Activated T-helper 1 cell treated with anti-CD3 and anti-CD28 coated beads, Interleukin-12 subunit alpha, Interleukin-12 subunit beta, Interleukin-2, Interleukin-4 antibody, amounts not matched to agents 30 ng/mL and 10 ng/mL and 1 ng/mL, durations not matched to agents 14 hours and 24 hours and 36 hours (primary cell): ENCODE data around the gene TEX53. TPM values are rescaled to one million over a fixed set of nuclear protein-coding genes. Genes with fewer than 3 reads are reported as not detected.
A peak's percentile ranks its signal among the peaks of the same experiment; 100 is the strongest.

Source experiments
- DNase-seq: peaks from one replicate; pipeline ENCODE4 v3.0.0; 2021; ENCODE audit warnings: low spot score
- H3K27ac Mint-ChIP-seq: one replicate; pipeline ENCODE4 v1.8.0; 2021; ENCODE audit warnings: mild to moderate bottlenecking, mixed read lengths
- H3K27me3 Mint-ChIP-seq: one replicate; pipeline ENCODE4 v1.8.0; 2022; ENCODE audit warnings: mild to moderate bottlenecking, moderate library complexity, mixed read lengths; ENCODE audit not compliant: insufficient read depth
- H3K36me3 Mint-ChIP-seq: one replicate; pipeline ENCODE4 v1.8.0; 2021; ENCODE audit warnings: low read depth, mixed read lengths
- H3K4me1 Mint-ChIP-seq: one replicate; pipeline ENCODE4 v1.8.0; 2021; ENCODE audit warnings: low read depth, mixed read lengths
- H3K4me3 Mint-ChIP-seq: one replicate; pipeline ENCODE4 v1.8.0; 2021; ENCODE audit warnings: mild to moderate bottlenecking, moderate library complexity, mixed read lengths
- H3K9me3 Mint-ChIP-seq: one replicate; pipeline ENCODE4 v1.8.0; 2021; ENCODE audit warnings: mixed read lengths
- intact Hi-C: fragments of 100-400 bp; cut with micrococcal nuclease; formaldehyde crosslinking; loops from one replicate; pipeline ENCODE4 v1.15.1; 2024
- total RNA-seq: library from RNA; stranded (reverse); gene quantifications from 2 replicates; pipeline ENCODE4 v1.2.3, GENCODE V29; 2022

TEX53 gene
- total RNA-seq, 1 donor from 2014 or later = not detected

DNA sequence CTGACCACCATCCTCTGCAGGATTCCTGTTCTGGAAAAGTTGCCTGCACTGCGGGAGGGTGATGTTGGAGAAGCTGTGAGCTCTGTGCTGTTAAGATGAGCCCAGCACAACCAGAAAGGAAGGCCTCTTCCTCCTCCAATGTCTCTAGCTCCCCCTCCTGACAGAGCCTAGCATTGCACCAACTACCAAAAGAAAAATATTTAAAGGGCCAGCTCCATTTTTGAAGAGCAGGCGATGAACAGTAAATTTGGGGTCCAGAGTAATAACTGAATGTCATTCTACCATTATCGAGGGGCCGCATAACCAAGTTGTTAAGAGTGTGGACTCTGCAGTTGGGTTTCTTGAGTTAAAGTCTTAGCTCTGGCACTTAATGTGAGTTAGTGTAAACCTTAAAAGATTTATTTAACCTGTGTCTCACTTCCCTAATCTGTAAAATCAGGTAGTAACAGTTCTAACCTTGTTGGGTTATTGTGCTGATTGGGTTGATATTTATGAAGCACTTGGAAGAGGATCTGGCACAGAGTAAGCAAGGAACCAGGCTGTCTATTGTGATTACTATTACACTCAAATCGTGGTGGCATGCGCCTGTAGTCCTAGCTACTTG is 3.9 kb downstream of the TEX53 start:
- Mint-ChIP-seq H3K36me3 (peaks cover 4% of the 10 kb centered on the region), H3K27ac (peak overlapping the region; percentile 54), H3K4me3 (no peak overlapping the region), H3K4me1 (peaks cover 21% of the 10 kb centered on the region), H3K9me3 (no peaks in the 10 kb centered on the region), H3K27me3 (no peaks in the 10 kb centered on the region)
- intact Hi-C loops = loop anchor here (1.0 to 10.0 kb wide), 9 partner anchors 41 to 499 kb away; partner anchors contain the start of genes ATP6V1G1, COL27A1 and TMEM268
- peak; percentile 76 for DNase-seq

DNA sequence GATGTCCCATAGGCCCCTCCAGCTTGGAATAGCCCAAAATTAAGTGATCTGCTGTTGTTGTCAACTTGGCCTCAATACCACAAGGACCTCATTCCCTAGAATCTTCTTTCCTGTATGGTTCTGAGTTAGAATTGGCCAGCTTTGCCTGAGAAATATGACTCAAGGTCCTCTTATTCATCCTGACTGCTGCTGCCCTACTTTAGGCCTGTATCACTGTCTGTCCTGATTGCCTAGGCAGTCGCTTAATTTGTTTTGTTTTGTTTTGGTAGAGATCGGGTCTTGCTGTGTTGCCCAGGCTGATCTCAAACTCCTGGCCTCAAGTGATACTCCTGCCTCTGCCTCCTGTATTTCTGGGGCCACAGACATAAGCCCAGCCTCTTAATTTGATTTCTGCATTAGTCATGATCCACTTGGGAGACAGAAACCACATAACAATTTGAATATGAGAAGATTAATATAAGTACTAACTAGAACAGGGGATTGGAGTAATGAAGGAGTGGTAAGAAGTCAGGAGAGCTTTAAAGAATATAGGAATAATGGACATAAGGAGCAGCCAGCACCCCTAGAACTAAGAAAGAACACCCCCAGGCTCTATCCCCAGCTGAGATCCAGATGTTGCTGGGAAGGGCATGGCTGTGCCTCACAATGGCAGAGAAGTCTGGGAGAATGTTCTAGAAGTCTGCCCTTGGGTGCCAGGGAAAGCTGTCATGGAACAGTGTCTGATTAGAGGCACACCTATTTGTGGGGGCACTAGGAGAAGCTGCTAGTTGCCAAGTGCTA is 4.6 kb downstream of the TEX53 start:
- intact Hi-C loops = loop anchor here (1.0 to 10.0 kb wide), 9 partner anchors 41 to 498 kb away; partner anchors contain the start of genes ATP6V1G1, COL27A1 and TMEM268
- no peak for DNase-seq
- Mint-ChIP-seq H3K4me3 (no peak overlapping the region), H3K9me3 (no peaks in the 10 kb centered on the region), H3K27me3 (no peaks in the 10 kb centered on the region), H3K27ac (peak overlapping the region; percentile 54), H3K4me1 (peaks cover 21% of the 10 kb centered on the region), H3K36me3 (peaks cover 7% of the 10 kb centered on the region)

DNA sequence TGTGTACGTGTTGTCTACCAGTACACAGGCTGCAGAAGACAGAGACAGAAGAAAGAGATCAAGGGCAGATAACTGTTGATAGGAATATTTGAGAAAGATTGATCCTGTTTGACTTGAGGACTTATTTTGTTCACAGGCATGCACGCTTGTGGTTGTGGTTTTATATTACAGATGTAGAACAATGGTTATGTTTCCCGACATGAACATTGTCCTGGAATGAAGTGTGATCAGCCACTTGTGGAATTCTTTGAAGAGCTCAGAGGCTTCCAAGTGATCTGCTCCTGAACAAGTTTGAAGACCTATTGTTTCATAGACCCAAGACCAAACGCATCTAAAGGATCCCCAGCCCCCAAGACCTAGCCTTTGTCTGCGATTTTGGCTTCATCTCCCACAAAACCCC is 13.7 kb downstream of the TEX53 start:
- H3K36me3 Mint-ChIP-seq = peaks cover 52% of the 10 kb centered on the region
- no peak for DNase-seq

DNA sequence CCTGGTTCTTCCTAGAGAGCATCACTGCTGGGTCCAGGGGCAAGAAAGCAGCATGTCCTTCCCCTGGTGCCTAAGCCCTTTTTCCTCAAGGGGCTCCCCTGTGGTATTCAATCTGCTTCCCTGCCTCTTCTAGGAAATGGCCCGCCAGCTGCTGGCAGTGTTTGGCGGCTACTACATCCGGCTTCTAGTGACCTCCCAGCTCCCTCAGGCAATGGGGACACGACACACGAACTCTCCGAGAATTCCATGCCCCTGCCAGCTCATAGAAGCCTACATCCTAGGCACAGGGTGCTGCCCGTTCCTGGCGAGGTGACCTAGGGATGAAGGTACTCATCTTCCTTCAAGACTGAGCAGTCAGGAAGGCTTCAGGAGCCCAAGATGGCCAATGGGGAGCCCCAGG is 14.6 kb downstream of the TEX53 start:
- no peak overlapping the region for H3K27ac Mint-ChIP-seq
- no peak overlapping the region for H3K4me3 Mint-ChIP-seq
- H3K36me3 Mint-ChIP-seq = peaks cover 49% of the 10 kb centered on the region
- no peaks in the 10 kb centered on the region for H3K4me1 Mint-ChIP-seq
- DNase-seq = no peak
- no peaks in the 10 kb centered on the region for H3K27me3 Mint-ChIP-seq
- peaks cover 4% of the 10 kb centered on the region for H3K9me3 Mint-ChIP-seq
- intact Hi-C loops = no loop called here

More for the DNA sequence above, 13.7 kb downstream of the TEX53 start:
- Mint-ChIP-seq H3K27me3 (no peaks in the 10 kb centered on the region), H3K27ac (no peak overlapping the region), H3K9me3 (peaks cover 4% of the 10 kb centered on the region), H3K4me3 (no peak overlapping the region), H3K4me1 (no peaks in the 10 kb centered on the region)
- intact Hi-C loops = no loop called here

DNA sequence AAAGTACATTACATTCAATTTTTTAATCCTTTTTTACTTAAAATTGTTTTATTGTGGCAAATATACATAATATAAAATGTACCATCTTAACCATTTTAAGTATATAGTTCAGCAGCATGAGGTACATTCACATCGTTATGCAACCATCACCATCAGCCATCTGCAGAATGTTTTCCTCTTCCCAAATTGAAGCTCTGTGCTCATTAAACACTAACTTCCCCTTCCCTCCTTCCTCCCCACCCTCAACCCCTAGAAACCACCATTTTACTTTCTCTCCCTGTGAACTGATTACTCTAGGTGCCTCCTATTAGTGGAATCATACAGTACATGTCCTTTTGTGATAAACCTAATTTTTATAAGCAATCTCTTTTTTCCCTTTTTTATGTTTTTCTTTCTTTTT is 15.6 kb downstream of the TEX53 start:
- DNase-seq = no peak
- intact Hi-C loops = no loop called here
- no peaks in the 10 kb centered on the region for H3K4me1 Mint-ChIP-seq
- H3K36me3 Mint-ChIP-seq = peaks cover 44% of the 10 kb centered on the region
- no peaks in the 10 kb centered on the region for H3K9me3 Mint-ChIP-seq
- H3K27ac Mint-ChIP-seq = peak overlapping the region; percentile 45
- H3K4me3 Mint-ChIP-seq = no peak overlapping the region
- no peaks in the 10 kb centered on the region for H3K27me3 Mint-ChIP-seq

DNA sequence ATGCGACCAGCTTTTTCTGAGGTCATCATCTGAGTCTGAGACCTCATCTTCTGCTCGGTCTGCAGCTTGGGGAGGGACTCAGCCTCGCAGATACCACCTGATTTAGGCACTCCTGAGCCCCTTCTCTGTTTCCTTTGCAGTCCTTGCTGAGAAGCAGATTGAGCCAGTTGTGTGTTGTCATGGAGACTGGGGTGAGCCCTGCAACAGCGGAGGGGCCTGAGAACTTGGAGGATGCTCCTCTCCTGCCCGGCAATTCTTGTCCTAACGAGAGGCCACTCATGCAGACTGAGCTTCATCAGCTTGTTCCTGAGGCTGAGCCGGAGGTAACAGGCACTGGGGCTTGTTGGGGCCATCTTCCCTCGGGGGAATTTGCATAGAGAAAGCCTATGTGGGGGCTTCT is 19.2 kb downstream of the TEX53 start:
- H3K36me3 Mint-ChIP-seq = peaks cover 46% of the 10 kb centered on the region
- no peaks in the 10 kb centered on the region for H3K9me3 Mint-ChIP-seq
- H3K4me3 Mint-ChIP-seq = no peak overlapping the region
- intact Hi-C loops = no loop called here
- H3K27me3 Mint-ChIP-seq = no peaks in the 10 kb centered on the region
- no peak for DNase-seq
- H3K27ac Mint-ChIP-seq = no peak overlapping the region
- no peaks in the 10 kb centered on the region for H3K4me1 Mint-ChIP-seq

DNA sequence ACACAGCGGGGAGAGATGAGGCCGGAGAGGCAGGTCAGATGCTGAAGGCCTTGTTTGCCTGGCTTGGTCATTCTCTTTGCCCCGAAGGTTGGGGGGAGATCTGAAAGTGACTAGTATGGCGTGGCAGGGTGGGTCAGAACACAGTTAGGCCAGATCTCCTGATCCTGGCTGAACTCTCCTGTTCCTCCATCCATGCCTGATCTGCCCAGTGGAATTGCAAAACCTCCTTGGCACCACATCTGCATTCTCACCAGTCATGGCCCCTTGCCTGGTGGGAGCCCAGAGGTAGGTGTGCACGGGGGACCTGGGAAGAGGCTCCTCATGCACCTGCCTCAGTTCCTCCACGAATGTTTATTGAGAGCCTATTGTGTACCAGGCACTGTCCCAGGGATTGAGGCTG is 23.2 kb downstream of the TEX53 start:
- H3K27ac Mint-ChIP-seq = no peak overlapping the region
- no peak for DNase-seq
- H3K36me3 Mint-ChIP-seq = peaks cover 31% of the 10 kb centered on the region
- intact Hi-C loops = no loop called here
- H3K4me1 Mint-ChIP-seq = no peaks in the 10 kb centered on the region
- H3K9me3 Mint-ChIP-seq = no peaks in the 10 kb centered on the region
- H3K27me3 Mint-ChIP-seq = no peaks in the 10 kb centered on the region
- H3K4me3 Mint-ChIP-seq = no peak overlapping the region

DNA sequence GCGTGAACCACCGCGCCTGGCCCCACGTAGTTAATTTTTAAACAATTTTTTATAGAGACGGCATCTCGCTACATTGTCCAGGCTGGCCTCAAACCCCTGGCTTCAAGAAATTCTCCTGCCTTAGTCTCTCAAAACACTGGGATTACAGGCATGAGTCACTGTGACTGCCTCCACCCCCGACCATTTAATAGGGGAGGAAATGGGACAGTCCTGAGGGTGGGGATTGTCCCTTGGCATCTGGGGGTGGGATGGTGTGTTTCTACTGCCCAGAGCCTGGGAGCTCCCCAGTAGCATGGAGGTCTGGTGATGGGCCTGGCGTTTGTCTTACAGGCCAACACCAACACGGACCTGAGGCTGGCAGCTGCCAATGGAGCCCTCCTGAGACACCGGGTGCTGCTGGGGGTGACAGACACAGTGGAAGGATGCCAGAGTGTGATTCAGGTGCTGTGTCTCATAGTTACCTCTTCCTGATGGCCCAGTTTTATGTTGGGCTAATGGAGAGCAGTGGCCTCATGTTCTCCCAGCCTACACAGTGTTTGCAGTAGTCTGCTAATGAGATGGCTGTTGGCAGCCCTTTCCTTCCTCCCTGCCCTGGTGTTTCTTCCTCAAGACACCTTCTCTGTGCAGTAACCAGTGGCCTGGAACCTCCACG is 24.0 kb downstream of the TEX53 start:
- H3K27me3 Mint-ChIP-seq = no peaks in the 10 kb centered on the region
- no peaks in the 10 kb centered on the region for H3K9me3 Mint-ChIP-seq
- H3K4me3 Mint-ChIP-seq = no peak overlapping the region
- no peak for DNase-seq
- no peak overlapping the region for H3K27ac Mint-ChIP-seq
- no peaks in the 10 kb centered on the region for H3K4me1 Mint-ChIP-seq
- intact Hi-C loops = no loop called here
- peaks cover 33% of the 10 kb centered on the region for H3K36me3 Mint-ChIP-seq

DNA sequence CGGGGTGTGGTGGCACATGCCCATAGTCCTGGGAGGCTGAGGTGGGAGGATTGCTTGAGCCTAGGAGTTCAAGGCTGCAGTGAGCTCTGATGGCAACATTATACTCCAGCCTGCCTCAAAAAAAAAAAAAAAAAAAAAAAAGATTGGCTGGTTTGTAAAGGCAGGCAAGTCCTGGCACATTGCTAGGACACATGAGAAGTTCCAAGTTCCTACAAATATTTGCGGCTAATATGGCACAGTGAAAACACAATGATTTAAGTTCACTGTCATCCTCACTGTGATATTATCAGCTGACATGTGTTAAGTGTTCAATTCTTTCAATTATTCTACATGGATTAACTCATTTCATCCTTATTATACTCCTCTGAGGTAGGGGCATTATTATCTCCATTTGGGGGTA is 26.4 kb downstream of the TEX53 start:
- H3K36me3 Mint-ChIP-seq = peaks cover 36% of the 10 kb centered on the region
- no peak overlapping the region for H3K27ac Mint-ChIP-seq
- no peak overlapping the region for H3K4me3 Mint-ChIP-seq

DNA sequence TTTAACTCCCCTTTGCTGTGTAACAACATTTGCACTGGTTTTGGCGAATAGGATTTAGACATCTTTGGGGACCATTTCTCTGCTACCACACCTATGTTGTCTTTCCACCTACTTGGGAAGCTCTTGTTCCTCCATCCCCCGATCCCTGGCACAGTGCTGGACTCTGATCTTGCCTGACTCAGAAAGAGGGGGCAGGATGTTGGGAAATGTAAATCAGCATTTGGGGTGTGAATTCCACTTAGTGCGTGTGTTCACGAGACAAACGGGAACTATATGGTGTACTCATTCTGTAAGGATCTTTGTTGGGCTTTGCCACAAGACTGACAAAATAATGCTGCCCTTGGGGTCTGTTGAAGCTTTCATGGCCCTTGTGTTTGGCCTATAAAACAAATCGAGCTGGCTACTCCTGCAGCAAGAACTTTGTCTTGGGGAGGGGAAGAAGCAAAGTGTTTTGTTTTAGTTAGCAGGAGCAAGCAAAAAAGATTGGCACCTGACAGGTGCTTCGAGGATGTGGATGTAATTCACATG is 28.0 kb downstream of the TEX53 start:
- intact Hi-C loops = no loop called here
- H3K27me3 Mint-ChIP-seq = no peaks in the 10 kb centered on the region
- peaks cover 33% of the 10 kb centered on the region for H3K36me3 Mint-ChIP-seq
- no peak overlapping the region for H3K4me3 Mint-ChIP-seq
- no peak overlapping the region for H3K27ac Mint-ChIP-seq
- no peaks in the 10 kb centered on the region for H3K4me1 Mint-ChIP-seq
- no peak for DNase-seq
- H3K9me3 Mint-ChIP-seq = no peaks in the 10 kb centered on the region

More for the DNA sequence above, 26.4 kb downstream of the TEX53 start:
- no peaks in the 10 kb centered on the region for H3K9me3 Mint-ChIP-seq
- H3K4me1 Mint-ChIP-seq = no peaks in the 10 kb centered on the region
- no peaks in the 10 kb centered on the region for H3K27me3 Mint-ChIP-seq
- intact Hi-C loops = no loop called here
- no peak for DNase-seq

DNA sequence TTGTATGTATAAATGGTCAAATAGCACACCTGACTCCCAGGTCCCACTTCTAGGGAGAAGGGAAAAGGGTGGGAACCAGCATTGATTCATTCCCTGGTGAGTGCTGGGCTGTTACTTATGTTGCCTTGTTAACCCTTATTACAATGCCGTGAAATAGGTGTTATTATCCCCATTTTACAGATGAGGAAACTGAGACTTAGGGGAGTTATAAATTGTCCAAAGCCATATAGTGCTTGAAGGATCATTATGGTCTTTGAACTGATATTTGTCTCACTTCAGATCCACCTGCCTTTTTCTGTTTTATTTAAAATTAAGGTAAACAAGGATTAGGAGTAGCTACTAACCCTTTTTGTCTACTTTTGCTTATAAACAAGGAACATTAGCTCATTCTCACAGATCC is 30.1 kb downstream of the TEX53 start:
- H3K36me3 Mint-ChIP-seq = peaks cover 32% of the 10 kb centered on the region
- intact Hi-C loops = no loop called here
- H3K27ac Mint-ChIP-seq = no peak overlapping the region
- H3K27me3 Mint-ChIP-seq = no peaks in the 10 kb centered on the region
- no peak overlapping the region for H3K4me3 Mint-ChIP-seq
- no peak for DNase-seq
- no peaks in the 10 kb centered on the region for H3K4me1 Mint-ChIP-seq
- H3K9me3 Mint-ChIP-seq = no peaks in the 10 kb centered on the region

DNA sequence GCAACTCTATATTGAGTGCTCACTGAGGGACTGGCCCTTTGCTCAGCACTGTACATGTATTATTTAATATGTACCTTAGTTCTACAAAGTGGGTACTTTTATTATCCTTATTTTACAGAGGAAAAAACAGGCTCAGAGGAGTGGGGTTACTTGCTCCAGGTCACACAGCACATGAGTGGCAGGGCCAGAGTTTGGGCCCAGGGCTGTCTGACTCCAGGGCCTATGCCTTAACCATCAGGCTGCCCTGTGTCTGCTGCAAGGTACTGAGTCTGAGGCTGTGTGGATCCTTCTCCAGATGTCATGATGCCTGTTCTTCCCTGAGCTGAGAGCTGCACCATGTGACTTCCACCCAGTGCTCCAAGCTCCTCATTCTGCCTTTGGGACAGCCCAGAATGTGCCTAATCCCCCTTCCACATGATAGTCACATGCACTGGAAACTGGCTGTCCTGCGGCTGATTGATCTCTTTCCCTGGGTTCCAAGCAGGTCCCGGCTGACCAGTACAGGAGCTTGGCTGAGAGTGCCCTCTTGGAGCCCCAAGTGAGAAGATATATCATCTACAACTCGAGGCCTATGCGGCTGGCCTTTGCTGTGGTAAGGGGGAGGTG is 31.1 kb downstream of the TEX53 start:
- Mint-ChIP-seq H3K27ac (no peak overlapping the region), H3K9me3 (no peaks in the 10 kb centered on the region), H3K4me1 (no peaks in the 10 kb centered on the region), H3K4me3 (no peak overlapping the region), H3K36me3 (peaks cover 36% of the 10 kb centered on the region), H3K27me3 (no peaks in the 10 kb centered on the region)
- intact Hi-C loops = no loop called here
- DNase-seq = no peak
